HG02610 (cell line): ENCODE results near the gene IQSEC1.

Experiments used
- ATAC-seq: cut with Tn5 transposase; IDR thresholded peaks from one replicate; pipeline ENCODE4 v1.9.1; 2021; ENCODE audit warnings: mild to moderate bottlenecking, moderate library complexity; ENCODE audit not compliant: unreplicated experiment

IQSEC1 gene

GRCh38 chr3:13073326-13074005, at the start of gene IQSEC1:
Gene IQSEC1 (minus strand): TSS chr3:13073429. CDS start chr3:13073014, 415 bp downstream.
- peak; percentile 63 for ATAC-seq

DNA sequence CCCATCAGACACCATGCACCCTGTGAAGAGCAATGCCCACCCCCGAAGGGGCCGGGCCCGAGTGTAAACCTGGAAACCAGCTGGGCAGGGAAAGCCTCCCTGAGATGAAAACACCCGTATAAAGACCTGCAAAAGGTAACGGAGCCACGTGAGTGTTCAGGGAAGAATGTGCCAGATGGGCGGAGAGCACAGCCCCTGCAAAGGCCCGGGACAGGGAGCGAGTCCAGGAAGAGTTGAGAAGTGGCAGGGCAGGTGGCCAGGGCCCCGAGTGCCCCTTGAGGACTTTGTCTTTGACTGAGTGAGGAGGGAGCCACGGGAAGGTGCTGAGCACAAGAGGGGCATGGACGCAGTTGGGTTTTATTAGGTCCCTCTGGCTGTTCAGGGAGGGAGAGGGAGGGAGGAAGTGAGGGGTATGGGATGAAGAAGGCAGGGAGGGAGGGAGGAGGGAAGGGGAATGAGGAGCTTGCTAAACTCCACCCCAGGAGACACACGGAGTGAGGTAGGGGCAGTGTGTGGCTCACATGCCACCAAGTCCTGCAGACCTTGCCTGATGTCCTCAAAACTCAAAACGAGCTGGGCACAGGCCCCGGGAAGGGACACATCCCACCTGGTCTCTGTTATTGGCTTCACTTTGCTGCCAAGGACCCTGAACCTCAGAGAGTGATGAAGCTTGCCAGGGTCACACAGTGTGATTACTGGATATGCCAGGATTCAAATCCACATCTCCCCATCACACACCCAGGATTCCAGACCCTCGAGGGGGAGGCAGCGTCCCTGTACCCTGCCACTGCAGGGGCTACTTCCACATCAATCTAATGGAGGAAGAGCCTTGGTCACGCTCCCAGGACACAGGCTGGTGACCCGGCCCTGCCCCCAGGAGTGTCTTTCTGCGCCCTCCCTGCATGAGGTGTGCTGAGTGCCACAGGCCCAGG, 49.1 kb upstream of the IQSEC1 start:
- ATAC-seq: no peak

DNA sequence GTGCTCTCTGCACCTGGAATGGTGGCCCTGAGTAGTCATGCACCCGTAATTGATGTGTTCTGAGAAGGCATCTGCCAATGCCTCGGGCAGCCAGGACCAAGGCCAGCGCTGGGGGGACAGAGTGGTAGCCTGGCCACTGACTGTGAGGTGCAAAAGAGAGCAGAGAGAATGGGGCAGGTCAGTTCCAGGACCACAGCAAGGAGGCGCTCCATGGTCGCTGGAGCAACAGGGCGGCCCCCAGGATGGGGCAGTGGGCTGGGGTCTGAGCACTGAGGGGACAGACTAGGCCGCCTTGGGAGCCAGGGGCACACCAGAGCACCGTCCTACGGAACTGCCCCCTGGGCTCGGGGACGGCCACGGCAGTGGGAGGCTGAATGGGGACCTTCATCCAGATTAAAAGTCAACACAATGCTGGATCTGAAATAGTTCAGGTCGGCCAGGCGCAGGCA, 48.3 kb upstream of the IQSEC1 start:
- ATAC-seq: no peak

GRCh38 chr3:13120928-13121552, 47.8 kb upstream of the IQSEC1 start:
- ATAC-seq: no peak

DNA sequence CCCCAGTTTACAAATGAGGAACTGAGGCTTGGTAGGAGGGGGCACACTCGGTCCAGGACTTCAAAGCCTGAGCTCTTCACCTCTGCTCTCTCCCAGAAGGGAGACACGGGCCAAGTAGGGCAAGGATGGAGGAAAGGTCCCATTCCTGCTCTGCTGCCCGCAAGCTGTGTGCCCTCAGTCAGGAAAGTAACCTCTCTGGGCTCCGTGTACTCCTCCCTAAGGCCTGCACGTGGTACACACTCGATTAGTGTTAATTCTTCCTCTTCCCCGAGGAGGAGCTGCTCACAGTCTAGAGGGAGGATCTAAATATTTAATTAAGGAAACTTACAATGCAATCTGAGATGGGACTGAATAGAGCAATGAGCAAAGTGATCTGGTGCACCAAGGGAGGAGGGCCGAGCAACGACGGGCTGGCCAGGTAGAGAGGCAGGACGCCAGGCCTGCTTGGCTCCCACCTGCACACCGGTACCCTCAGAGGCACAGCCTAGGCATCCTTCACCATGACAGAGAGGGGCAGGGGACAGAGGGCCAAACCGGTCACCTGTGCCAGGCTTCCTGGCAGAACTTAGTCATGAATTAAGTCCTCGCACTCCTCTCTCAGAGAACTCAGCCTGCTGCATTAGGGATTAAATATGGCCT, 47.2 kb upstream of the IQSEC1 start:
- no peak for ATAC-seq

- no peak for ATAC-seq
These were observed 46.4 kb upstream of the IQSEC1 start for GRCh38 chr3:13119471-13120220.

DNA sequence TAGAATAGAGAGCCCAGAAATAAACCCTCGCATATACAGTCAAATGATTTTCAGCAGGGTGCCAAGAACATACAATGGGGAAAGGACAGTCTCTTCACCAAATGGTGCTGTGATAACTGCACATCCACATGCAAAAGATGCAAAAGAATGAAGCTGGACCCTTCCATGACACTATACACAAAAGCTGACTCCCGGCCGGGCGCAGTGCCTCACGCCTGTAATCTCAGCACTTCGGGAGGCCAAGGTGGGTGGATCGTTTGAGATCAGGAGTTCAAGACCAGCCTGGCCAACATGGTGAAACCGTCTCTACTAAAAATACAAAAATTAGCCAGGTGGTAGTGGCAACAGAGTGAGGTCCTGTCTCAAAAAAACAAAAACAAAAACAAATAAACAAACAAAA, 43.2 kb upstream of the IQSEC1 start:
- ATAC-seq: no peak

- ATAC-seq: no peak
These were observed 42.8 kb upstream of the IQSEC1 start for GRCh38 chr3:13115991-13116390.

GRCh38 chr3:13115576-13115910, 42.3 kb upstream of the IQSEC1 start:
- no peak for ATAC-seq

DNA sequence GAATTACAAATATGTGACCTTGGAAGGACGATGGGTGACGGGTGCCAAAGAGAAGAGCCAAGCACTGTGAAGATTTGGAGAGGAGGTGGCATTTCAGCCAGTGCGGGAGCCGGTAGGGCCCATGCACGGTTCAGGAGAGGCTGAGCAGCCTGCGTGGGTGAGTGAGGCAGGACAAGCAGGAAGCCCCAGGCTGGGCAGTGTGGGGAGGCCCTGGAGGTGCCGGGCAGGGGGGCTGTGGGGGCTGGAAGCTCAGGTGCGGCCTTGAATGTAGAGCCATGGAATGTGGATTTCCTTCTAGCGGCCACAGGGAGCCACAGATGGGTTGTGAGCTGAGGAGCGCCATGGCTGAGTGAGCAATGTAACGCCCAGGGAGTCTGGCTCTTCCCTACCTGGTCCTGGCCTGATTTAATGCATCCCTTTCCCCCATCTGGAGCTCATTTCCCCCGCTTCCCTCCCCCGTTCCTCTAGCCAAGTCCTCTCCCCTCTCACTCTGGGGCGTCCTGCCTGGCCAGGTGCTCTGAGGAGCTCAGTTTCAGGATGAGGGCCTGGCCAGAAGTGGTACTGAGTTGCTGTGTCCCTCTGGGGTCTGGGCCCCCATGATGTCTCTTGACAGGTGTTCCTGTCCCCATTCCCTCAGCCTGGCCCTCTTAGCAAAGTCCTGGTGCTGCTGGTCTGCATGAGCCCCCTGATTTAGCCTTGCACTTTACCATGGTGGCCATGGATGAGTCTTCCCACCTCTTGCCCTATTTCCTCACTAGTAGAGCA, 41.8 kb upstream of the IQSEC1 start:
- ATAC-seq: no peak

- no peak for ATAC-seq
These were observed 40.4 kb upstream of the IQSEC1 start for GRCh38 chr3:13113346-13114330.

DNA sequence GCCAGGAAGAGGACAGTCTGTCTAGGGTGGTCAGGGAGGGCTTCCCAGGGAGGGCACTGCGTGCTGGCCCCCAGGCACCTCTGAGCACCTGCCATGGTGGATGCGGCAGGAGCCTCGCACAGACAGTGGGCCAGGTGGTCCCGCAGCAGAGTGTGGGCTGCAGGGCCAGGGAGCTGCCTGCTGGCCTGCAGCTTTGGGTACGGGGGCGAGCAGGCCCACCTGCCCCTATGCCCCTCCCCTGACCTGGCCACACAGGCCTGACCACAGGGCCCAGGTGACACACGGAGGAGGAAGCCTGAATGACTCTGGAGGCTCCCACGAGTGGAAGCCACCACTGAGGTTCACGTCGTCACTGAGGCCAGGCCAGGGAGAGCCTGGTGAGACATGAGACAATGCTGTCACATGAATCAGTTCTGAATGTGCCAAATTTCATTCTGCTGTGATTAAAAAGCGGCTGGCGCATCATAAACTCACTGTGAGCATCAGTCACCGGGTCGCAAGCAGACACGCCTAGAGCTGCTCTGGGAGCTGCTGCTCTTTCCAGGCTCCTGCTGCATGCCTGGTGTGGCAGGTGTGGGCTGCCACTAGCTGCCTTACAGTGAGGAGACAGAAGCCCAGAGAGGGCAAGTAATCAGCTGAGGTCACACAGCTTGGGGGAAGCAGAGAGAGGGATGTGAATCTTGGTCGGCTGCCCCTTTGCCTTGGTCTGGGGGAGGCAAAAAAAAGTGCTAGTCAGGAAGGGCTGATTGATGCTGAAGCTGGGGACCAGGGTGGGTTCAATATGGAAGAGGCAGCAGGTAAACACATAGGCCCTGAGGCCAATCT, 39.5 kb upstream of the IQSEC1 start:
- no peak for ATAC-seq

DNA sequence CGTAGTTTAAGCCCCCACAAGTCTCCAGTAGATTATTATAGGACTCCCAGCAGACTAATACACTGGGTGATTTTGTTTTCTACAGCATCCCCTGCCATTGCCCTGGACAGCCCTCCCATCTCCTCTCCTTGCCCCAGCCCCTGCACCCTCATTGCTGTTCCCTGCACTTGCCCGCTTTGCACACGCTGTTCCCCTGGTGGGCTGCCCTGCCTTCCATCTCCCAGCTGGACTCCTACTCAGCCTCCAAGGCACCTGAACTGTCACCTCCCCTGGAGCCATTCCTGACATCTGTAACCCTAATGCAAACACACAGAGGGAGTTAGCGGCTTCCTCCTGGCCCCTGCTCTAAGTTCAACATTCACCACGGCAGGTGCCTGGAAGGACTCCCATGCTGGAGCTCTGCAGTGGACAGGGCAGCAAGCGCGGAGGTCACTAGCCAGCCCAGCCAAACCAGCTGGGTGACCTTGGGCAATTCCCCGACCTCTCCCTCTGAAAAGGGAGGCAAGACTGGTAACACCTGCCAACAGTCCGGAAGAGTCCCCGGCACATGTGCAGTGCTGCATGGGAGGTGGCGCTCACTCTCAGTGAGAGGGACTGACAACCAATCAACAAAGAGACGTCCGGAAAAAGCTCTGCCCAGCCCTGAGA, 38.8 kb upstream of the IQSEC1 start:
- no peak for ATAC-seq

- no peak for ATAC-seq
These were observed 38.1 kb upstream of the IQSEC1 start for GRCh38 chr3:13111173-13111872.

GRCh38 chr3:13110678-13111116, 37.5 kb upstream of the IQSEC1 start:
- peak; percentile 79 for ATAC-seq

DNA sequence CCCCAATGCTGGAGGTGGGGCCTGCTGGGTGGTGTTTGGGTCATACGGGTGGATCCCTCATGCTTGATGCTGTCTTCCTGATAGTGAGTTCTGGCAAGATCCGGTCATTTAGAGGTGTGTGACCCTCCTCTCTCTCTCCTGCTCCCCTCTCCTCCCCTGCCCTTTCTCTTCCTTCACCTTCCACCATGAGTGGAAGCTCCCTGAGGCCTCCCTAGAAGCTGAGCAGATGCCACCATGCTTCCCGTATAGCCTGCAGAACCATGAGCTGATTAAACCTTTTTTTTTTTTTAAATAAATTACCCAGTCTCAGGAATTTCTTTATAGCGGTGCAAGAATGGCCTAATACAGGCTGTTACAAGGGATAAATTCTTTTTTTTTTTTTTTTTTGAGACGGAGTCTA, 36.3 kb upstream of the IQSEC1 start:
- no peak for ATAC-seq

DNA sequence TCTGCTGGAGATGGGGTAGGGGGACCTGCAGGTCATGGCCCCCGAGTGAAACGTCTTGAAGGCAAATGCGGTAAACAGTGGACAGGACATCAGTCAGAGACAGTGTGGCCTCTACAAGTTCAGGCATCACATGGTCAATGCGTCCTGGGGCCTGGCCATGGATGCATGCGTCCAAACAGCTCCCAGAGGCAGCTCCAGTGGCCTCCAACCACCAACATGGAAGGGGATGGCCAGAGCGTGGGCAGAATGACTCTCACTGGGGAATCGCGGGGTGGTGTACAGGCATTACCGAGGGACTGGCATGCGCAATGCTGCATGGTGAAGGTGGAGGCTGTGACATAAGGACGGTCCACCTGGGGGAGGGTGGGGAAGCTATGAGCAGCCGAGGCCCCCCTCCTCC, 35.6 kb upstream of the IQSEC1 start:
- ATAC-seq: no peak
